Activated CD4-positive, alpha-beta T cell treated with anti-CD3 and anti-CD28 coated beads, Interleukin-2, amount 10 ng/mL, durations not matched to agents 24 days and 14 days (primary cell): Measurements from ENCODE around the gene CNTNAP2. TPM values are rescaled to one million over a fixed set of nuclear protein-coding genes. Genes with fewer than 3 reads are reported as not detected.

Source experiments
- DNase-seq: peaks from one replicate; pipeline ENCODE4 v3.0.0; 2022
- H3K27ac Mint-ChIP-seq: one replicate; pipeline ENCODE4 v1.8.0; 2022; ENCODE audit warnings: mild to moderate bottlenecking, mixed read lengths
- H3K27me3 Mint-ChIP-seq: one replicate; pipeline ENCODE4 v1.8.0; 2022; ENCODE audit warnings: mixed read lengths
- H3K36me3 Mint-ChIP-seq: one replicate; pipeline ENCODE4 v1.8.0; 2022; ENCODE audit warnings: low read depth, mild to moderate bottlenecking, mixed read lengths
- H3K4me1 Mint-ChIP-seq: one replicate; pipeline ENCODE4 v1.8.0; 2021; ENCODE audit warnings: mixed read lengths
- H3K4me3 Mint-ChIP-seq: one replicate; pipeline ENCODE4 v1.8.0; 2022; ENCODE audit warnings: mild to moderate bottlenecking, moderate library complexity, mixed read lengths
- H3K9me3 Mint-ChIP-seq: one replicate; pipeline ENCODE4 v1.8.0; 2021; ENCODE audit warnings: mixed read lengths
- intact Hi-C: fragments of 100-400 bp; cut with micrococcal nuclease; formaldehyde crosslinking; loops from one replicate; pipeline ENCODE4 v1.15.1; 2023
- total RNA-seq: library from RNA; stranded (reverse); gene quantifications from 2 replicates; pipeline ENCODE4 v1.2.3, GENCODE V29; 2022

CNTNAP2 gene
- total RNA-seq, 1 donor from 2014 or later: not detected

- Mint-ChIP-seq H3K27me3 (no peaks in the 10 kb centered on the region), H3K4me1 (no peaks in the 10 kb centered on the region), H3K9me3 (no peaks in the 10 kb centered on the region), H3K27ac (no peak overlapping the region), H3K36me3 (no peaks in the 10 kb centered on the region), H3K4me3 (no peak overlapping the region)
- no peak for DNase-seq
- intact Hi-C loops: no loop called here
Measured at GRCh38 chr7:146731185-146731584, 614.6 kb downstream of the CNTNAP2 start.

GRCh38 chr7:146735992-146736391 is 619.4 kb downstream of the CNTNAP2 start:
- Mint-ChIP-seq H3K9me3 (no peaks in the 10 kb centered on the region), H3K4me1 (no peaks in the 10 kb centered on the region), H3K36me3 (no peaks in the 10 kb centered on the region), H3K27ac (no peak overlapping the region), H3K4me3 (no peak overlapping the region), H3K27me3 (no peaks in the 10 kb centered on the region)
- intact Hi-C loops: no loop called here
- DNase-seq: no peak

GRCh38 chr7:146736446-146737190 is 620.0 kb downstream of the CNTNAP2 start:
- Mint-ChIP-seq H3K36me3 (no peaks in the 10 kb centered on the region), H3K27ac (no peak overlapping the region), H3K9me3 (no peaks in the 10 kb centered on the region), H3K4me1 (no peaks in the 10 kb centered on the region), H3K4me3 (no peak overlapping the region), H3K27me3 (no peaks in the 10 kb centered on the region)
- no peak for DNase-seq
- intact Hi-C loops: no loop called here

- H3K4me1 Mint-ChIP-seq: no peaks in the 10 kb centered on the region
- H3K27ac Mint-ChIP-seq: no peak overlapping the region
- no peaks in the 10 kb centered on the region for H3K9me3 Mint-ChIP-seq
- no peak overlapping the region for H3K4me3 Mint-ChIP-seq
- intact Hi-C loops: no loop called here
- no peaks in the 10 kb centered on the region for H3K36me3 Mint-ChIP-seq
- no peak for DNase-seq
- H3K27me3 Mint-ChIP-seq: no peaks in the 10 kb centered on the region
Measured at GRCh38 chr7:146740039-146740438, 623.4 kb downstream of the CNTNAP2 start.

GRCh38 chr7:146741911-146742310 is 625.3 kb downstream of the CNTNAP2 start:
- Mint-ChIP-seq H3K36me3 (no peaks in the 10 kb centered on the region), H3K27me3 (no peaks in the 10 kb centered on the region), H3K4me1 (no peaks in the 10 kb centered on the region), H3K9me3 (no peaks in the 10 kb centered on the region), H3K27ac (no peak overlapping the region), H3K4me3 (no peak overlapping the region)
- intact Hi-C loops: no loop called here
- DNase-seq: no peak

GRCh38 chr7:146754385-146754784 is 637.8 kb downstream of the CNTNAP2 start:
- H3K4me3 Mint-ChIP-seq: no peak overlapping the region
- intact Hi-C loops: no loop called here

GRCh38 chr7:146755585-146755984 is 639.0 kb downstream of the CNTNAP2 start:
- H3K27ac Mint-ChIP-seq: no peak overlapping the region
- no peak for DNase-seq
- H3K4me3 Mint-ChIP-seq: no peak overlapping the region

More at GRCh38 chr7:146754385-146754784, 637.8 kb downstream of the CNTNAP2 start:
- H3K4me1 Mint-ChIP-seq: no peaks in the 10 kb centered on the region
- H3K27me3 Mint-ChIP-seq: no peaks in the 10 kb centered on the region
- H3K9me3 Mint-ChIP-seq: peaks cover 11% of the 10 kb centered on the region
- DNase-seq: no peak
- H3K27ac Mint-ChIP-seq: no peak overlapping the region
- no peaks in the 10 kb centered on the region for H3K36me3 Mint-ChIP-seq

GRCh38 chr7:146764458-146764857 is 647.9 kb downstream of the CNTNAP2 start:
- intact Hi-C loops: no loop called here
- no peak overlapping the region for H3K27ac Mint-ChIP-seq
- no peak for DNase-seq

More at GRCh38 chr7:146755585-146755984, 639.0 kb downstream of the CNTNAP2 start:
- H3K36me3 Mint-ChIP-seq: no peaks in the 10 kb centered on the region
- no peaks in the 10 kb centered on the region for H3K4me1 Mint-ChIP-seq
- intact Hi-C loops: no loop called here
- no peaks in the 10 kb centered on the region for H3K27me3 Mint-ChIP-seq
- H3K9me3 Mint-ChIP-seq: peaks cover 11% of the 10 kb centered on the region

GRCh38 chr7:146768957-146769356 is 652.4 kb downstream of the CNTNAP2 start:
- H3K36me3 Mint-ChIP-seq: no peaks in the 10 kb centered on the region
- no peaks in the 10 kb centered on the region for H3K27me3 Mint-ChIP-seq
- no peak overlapping the region for H3K4me3 Mint-ChIP-seq
- no peaks in the 10 kb centered on the region for H3K9me3 Mint-ChIP-seq
- intact Hi-C loops: no loop called here
- H3K27ac Mint-ChIP-seq: no peak overlapping the region
- H3K4me1 Mint-ChIP-seq: no peaks in the 10 kb centered on the region
- DNase-seq: no peak

More at GRCh38 chr7:146764458-146764857, 647.9 kb downstream of the CNTNAP2 start:
- Mint-ChIP-seq H3K27me3 (no peaks in the 10 kb centered on the region), H3K4me1 (no peaks in the 10 kb centered on the region), H3K9me3 (peaks cover 8% of the 10 kb centered on the region), H3K4me3 (no peak overlapping the region), H3K36me3 (no peaks in the 10 kb centered on the region)

- no peaks in the 10 kb centered on the region for H3K4me1 Mint-ChIP-seq
- intact Hi-C loops: no loop called here
- DNase-seq: no peak
- H3K36me3 Mint-ChIP-seq: no peaks in the 10 kb centered on the region
- H3K27ac Mint-ChIP-seq: no peak overlapping the region
- H3K4me3 Mint-ChIP-seq: no peak overlapping the region
- peaks cover 4% of the 10 kb centered on the region for H3K9me3 Mint-ChIP-seq
- H3K27me3 Mint-ChIP-seq: no peaks in the 10 kb centered on the region
Measured at GRCh38 chr7:146772601-146773000, 656.0 kb downstream of the CNTNAP2 start.

- Mint-ChIP-seq H3K27ac (no peak overlapping the region), H3K36me3 (no peaks in the 10 kb centered on the region), H3K4me3 (no peak overlapping the region), H3K9me3 (peaks cover 4% of the 10 kb centered on the region), H3K27me3 (no peaks in the 10 kb centered on the region), H3K4me1 (no peaks in the 10 kb centered on the region)
- intact Hi-C loops: no loop called here
- no peak for DNase-seq
Measured at GRCh38 chr7:146773506-146773905, 656.9 kb downstream of the CNTNAP2 start.

GRCh38 chr7:146781352-146782116 is 664.9 kb downstream of the CNTNAP2 start:
- no peak for DNase-seq
- H3K27me3 Mint-ChIP-seq: no peaks in the 10 kb centered on the region
- H3K4me3 Mint-ChIP-seq: no peak overlapping the region
- intact Hi-C loops: no loop called here
- no peaks in the 10 kb centered on the region for H3K36me3 Mint-ChIP-seq
- peaks cover 4% of the 10 kb centered on the region for H3K9me3 Mint-ChIP-seq
- no peaks in the 10 kb centered on the region for H3K4me1 Mint-ChIP-seq
- H3K27ac Mint-ChIP-seq: no peak overlapping the region

GRCh38 chr7:146787266-146787665 is 670.7 kb downstream of the CNTNAP2 start:
- no peak overlapping the region for H3K4me3 Mint-ChIP-seq
- no peak overlapping the region for H3K27ac Mint-ChIP-seq
- no peaks in the 10 kb centered on the region for H3K27me3 Mint-ChIP-seq
- no peaks in the 10 kb centered on the region for H3K36me3 Mint-ChIP-seq
- intact Hi-C loops: no loop called here
- H3K9me3 Mint-ChIP-seq: peaks cover 14% of the 10 kb centered on the region
- DNase-seq: no peak
- H3K4me1 Mint-ChIP-seq: no peaks in the 10 kb centered on the region

- intact Hi-C loops: no loop called here
- no peaks in the 10 kb centered on the region for H3K36me3 Mint-ChIP-seq
- peaks cover 14% of the 10 kb centered on the region for H3K9me3 Mint-ChIP-seq
- no peaks in the 10 kb centered on the region for H3K27me3 Mint-ChIP-seq
- H3K4me3 Mint-ChIP-seq: no peak overlapping the region
- DNase-seq: no peak
- H3K27ac Mint-ChIP-seq: no peak overlapping the region
- H3K4me1 Mint-ChIP-seq: no peaks in the 10 kb centered on the region
Measured at GRCh38 chr7:146788008-146788407, 671.4 kb downstream of the CNTNAP2 start.
